ENCODE results near the gene MMADHC. TPM values are rescaled to one million over a fixed set of nuclear protein-coding genes. Genes with fewer than 3 reads are reported as not detected.

Gene MMADHC
- total and polyA plus RNA-seq, 9 of the 15 experiments (the other 6 are each of a cell fraction or from before 2014, with no cell fraction given) = 187 to 850 (median 271) TPM

DNA sequence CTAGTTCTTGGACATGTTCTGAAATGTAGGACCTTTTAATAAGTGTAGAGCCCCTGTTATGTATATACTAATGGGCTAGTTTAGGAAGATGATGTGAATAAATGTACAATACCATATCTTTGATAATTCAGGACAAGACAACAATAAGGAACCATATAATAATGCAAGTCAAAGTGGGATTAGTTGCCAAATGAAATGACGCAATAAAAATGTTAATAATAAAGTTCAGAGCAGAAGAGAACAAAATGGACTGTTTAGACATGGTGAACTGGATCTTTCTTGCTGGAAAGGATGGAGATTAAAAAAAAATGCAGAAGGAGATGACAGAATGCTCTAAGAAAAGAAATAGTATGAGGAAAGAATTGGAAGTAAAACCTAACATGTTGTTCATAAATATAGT lies 43.7 kb downstream of the MMADHC start (continued):
- no peak for TF ChIP-seq MEF2A (IDR thresholded peaks at IDR 0.05; ENCODE audit: control insufficient read depth, low read depth, low read length)
- TF ChIP-seq, protein P1, sequence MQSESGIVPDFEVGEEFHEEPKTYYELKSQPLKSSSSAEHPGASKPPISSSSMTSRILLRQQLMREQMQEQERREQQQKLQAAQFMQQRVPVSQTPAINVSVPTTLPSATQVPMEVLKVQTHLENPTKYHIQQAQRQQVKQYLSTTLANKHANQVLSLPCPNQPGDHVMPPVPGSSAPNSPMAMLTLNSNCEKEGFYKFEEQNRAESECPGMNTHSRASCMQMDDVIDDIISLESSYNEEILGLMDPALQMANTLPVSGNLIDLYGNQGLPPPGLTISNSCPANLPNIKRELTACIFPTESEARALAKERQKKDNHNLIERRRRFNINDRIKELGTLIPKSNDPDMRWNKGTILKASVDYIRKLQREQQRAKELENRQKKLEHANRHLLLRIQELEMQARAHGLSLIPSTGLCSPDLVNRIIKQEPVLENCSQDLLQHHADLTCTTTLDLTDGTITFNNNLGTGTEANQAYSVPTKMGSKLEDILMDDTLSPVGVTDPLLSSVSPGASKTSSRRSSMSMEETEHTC (IDR thresholded peaks at IDR 0.05) = no peak
- TF ChIP-seq, protein P2, sequence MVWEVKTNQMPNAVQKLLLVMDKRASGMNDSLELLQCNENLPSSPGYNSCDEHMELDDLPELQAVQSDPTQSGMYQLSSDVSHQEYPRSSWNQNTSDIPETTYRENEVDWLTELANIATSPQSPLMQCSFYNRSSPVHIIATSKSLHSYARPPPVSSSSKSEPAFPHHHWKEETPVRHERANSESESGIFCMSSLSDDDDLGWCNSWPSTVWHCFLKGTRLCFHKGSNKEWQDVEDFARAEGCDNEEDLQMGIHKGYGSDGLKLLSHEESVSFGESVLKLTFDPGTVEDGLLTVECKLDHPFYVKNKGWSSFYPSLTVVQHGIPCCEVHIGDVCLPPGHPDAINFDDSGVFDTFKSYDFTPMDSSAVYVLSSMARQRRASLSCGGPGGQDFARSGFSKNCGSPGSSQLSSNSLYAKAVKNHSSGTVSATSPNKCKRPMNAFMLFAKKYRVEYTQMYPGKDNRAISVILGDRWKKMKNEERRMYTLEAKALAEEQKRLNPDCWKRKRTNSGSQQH (CRISPR knock-in tag; IDR thresholded peaks at IDR 0.05) = no peak
- no peak for TF ChIP-seq FUS (optimal IDR thresholded peaks at IDR 0.05; ENCODE audit: low read depth, low read length)
- TF ChIP-seq CEBPG (CRISPR knock-in tag; IDR thresholded peaks at IDR 0.05) = no peak
- TF ChIP-seq CEBPG (tag; conservative IDR thresholded peaks at IDR 0.05 in 1 of 2, IDR thresholded peaks at IDR 0.05 in 1 of 2) = peak; percentile 45 to 59; a peak in 3 of 4 replicates
- TF ChIP-seq DACH1 (IDR thresholded peaks at IDR 0.05; ENCODE audit: partially characterized antibody) = no peak
- no peak for TF ChIP-seq ZKSCAN3 (CRISPR knock-in tag; IDR thresholded peaks at IDR 0.05)
- no peak for TF ChIP-seq NCOA2 (IDR thresholded peaks at IDR 0.05; ENCODE audit: partially characterized antibody in 2 of 2)

GRCh38 chr2:149540138-149540537 lies 47.4 kb downstream of the MMADHC start:
- H2AFZ ChIP-seq (ENCODE audit: low read depth, low read length) = no peak overlapping the region
- H3K79me2 ChIP-seq (ENCODE audit: control insufficient read depth, insufficient read depth, low read length) = no peaks in the 10 kb centered on the region
- POLR2A ChIA-PET = interaction anchor here (0.6 kb wide), 1 partner anchor 27 kb away, joined by 4 read pairs; no protein-coding TSS in a partner anchor
- H3K36me3 ChIP-seq (ENCODE audit: control insufficient read depth, insufficient read depth, low read length) = no peaks in the 10 kb centered on the region
- H4K20me1 ChIP-seq (replicated peaks; ENCODE audit: control insufficient read depth, insufficient read depth, low read length) = no peaks in the 10 kb centered on the region
- no peak for DNase-seq (ENCODE audit: extremely low read depth in 1 of 4, low spot score in 3 of 4)
- in situ Hi-C loops (cut with MboI) (no loop called here), intact Hi-C loops (cut with micrococcal nuclease) (no loop called here)
- CTCF ChIA-PET (ENCODE audit: low intra/inter-chr PET ratio) = no interaction called here
- no peaks in the 10 kb centered on the region for H3K4me1 ChIP-seq (replicated peaks in 1 of 2; ENCODE audit: control insufficient read depth in 2 of 2, insufficient read depth in 2 of 2, low read length in 2 of 2)
- no peak overlapping the region for H3K27ac ChIP-seq (ENCODE audit: extremely low read depth, low read depth, low read length)
- no peak for FAIRE-seq
- no peak overlapping the region for H3K9ac ChIP-seq (ENCODE audit: insufficient read depth in 1 of 2, low read depth in 2 of 2, low read length in 2 of 2)
- no TSS peak for BruUV-seq (replicated peaks)
- H3K27me3 ChIP-seq (ENCODE audit: control insufficient read depth in 2 of 2, insufficient read depth in 2 of 2, low read length in 2 of 2) = no peaks in the 10 kb centered on the region; a peak in 1 of 5 replicates
- WGBS (ENCODE audit: insufficient coverage, low coverage, missing lambda C conversion rate) = under 1% methylated on average over 5 of the region's 5 CpGs
- no peak overlapping the region for H3K4me2 ChIP-seq (ENCODE audit: insufficient read depth, low read length)
- H3K9me3 ChIP-seq (replicated peaks; ENCODE audit: control insufficient read depth, insufficient read depth, low read depth, low read length) = no peaks in the 10 kb centered on the region
- no peak overlapping the region for H3K4me3 ChIP-seq
- H3K9me1 ChIP-seq (ENCODE audit: control insufficient read depth, insufficient read depth, low read length) = no peaks in the 10 kb centered on the region
- no peak for ATAC-seq
- TF ChIP-seq, protein P3, sequence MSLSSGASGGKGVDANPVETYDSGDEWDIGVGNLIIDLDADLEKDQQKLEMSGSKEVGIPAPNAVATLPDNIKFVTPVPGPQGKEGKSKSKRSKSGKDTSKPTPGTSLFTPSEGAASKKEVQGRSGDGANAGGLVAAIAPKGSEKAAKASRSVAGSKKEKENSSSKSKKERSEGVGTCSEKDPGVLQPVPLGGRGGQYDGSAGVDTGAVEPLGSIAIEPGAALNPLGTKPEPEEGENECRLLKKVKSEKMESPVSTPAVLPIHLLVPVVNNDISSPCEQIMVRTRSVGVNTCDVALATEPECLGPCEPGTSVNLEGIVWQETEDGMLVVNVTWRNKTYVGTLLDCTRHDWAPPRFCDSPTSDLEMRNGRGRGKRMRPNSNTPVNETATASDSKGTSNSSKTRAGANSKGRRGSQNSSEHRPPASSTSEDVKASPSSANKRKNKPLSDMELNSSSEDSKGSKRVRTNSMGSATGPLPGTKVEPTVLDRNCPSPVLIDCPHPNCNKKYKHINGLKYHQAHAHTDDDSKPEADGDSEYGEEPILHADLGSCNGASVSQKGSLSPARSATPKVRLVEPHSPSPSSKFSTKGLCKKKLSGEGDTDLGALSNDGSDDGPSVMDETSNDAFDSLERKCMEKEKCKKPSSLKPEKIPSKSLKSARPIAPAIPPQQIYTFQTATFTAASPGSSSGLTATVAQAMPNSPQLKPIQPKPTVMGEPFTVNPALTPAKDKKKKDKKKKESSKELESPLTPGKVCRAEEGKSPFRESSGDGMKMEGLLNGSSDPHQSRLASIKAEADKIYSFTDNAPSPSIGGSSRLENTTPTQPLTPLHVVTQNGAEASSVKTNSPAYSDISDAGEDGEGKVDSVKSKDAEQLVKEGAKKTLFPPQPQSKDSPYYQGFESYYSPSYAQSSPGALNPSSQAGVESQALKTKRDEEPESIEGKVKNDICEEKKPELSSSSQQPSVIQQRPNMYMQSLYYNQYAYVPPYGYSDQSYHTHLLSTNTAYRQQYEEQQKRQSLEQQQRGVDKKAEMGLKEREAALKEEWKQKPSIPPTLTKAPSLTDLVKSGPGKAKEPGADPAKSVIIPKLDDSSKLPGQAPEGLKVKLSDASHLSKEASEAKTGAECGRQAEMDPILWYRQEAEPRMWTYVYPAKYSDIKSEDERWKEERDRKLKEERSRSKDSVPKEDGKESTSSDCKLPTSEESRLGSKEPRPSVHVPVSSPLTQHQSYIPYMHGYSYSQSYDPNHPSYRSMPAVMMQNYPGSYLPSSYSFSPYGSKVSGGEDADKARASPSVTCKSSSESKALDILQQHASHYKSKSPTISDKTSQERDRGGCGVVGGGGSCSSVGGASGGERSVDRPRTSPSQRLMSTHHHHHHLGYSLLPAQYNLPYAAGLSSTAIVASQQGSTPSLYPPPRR (CRISPR knock-in tag; IDR thresholded peaks at IDR 0.05; ENCODE audit: borderline replicate concordance) = no peak
- TF ChIP-seq FOS (IDR thresholded peaks at IDR 0.05; ENCODE audit: extremely low read depth, insufficient read length) (no peak), HDAC3 (IDR thresholded peaks at IDR 0.05; ENCODE audit: borderline replicate concordance, partially characterized antibody) (no peak)

All from K562 (cell line).